Glutamatergic neuron (in vitro differentiated cells): ENCODE measurements around the gene ZBP1. TPM values are rescaled to one million over a fixed set of nuclear protein-coding genes. Genes with fewer than 3 reads are reported as not detected.

Experiments used
- DNase-seq: peaks from one replicate; pipeline ENCODE4 v3.0.0; 2022
- H3K27ac Mint-ChIP-seq: one replicate; pipeline ENCODE4 v1.8.0; 2020; ENCODE audit warnings: mild to moderate bottlenecking, mixed read lengths, inconsistent platforms; ENCODE audit not compliant: unreplicated experiment
- H3K27me3 Mint-ChIP-seq: one replicate; pipeline ENCODE4 v1.8.0; 2020; ENCODE audit warnings: mild to moderate bottlenecking, moderate library complexity, mixed read lengths, inconsistent platforms; ENCODE audit not compliant: unreplicated experiment
- H3K36me3 Mint-ChIP-seq: one replicate; pipeline ENCODE4 v1.8.0; 2020; ENCODE audit warnings: mild to moderate bottlenecking, mixed read lengths, inconsistent platforms; ENCODE audit not compliant: unreplicated experiment
- H3K4me1 Mint-ChIP-seq: one replicate; pipeline ENCODE4 v1.8.0; 2020; ENCODE audit warnings: mild to moderate bottlenecking, low read depth, mixed read lengths, inconsistent platforms; ENCODE audit not compliant: unreplicated experiment
- H3K4me3 Mint-ChIP-seq: one replicate; pipeline ENCODE4 v1.8.0; 2020; ENCODE audit warnings: mild to moderate bottlenecking, mixed read lengths, inconsistent platforms; ENCODE audit not compliant: unreplicated experiment
- H3K9me3 Mint-ChIP-seq: one replicate; pipeline ENCODE4 v1.8.0; 2020; ENCODE audit warnings: mild to moderate bottlenecking, moderate library complexity, mixed read lengths, inconsistent platforms; ENCODE audit not compliant: unreplicated experiment
- total RNA-seq: library from RNA; stranded (reverse); fragmentation: NEBNext Ultra II Directional; extraction: Animal tissue kit (Norgen Biotek cat#: 25700); gene quantifications from one replicate; pipeline ENCODE4 v1.2.1, GENCODE V29; 2021; ENCODE audit not compliant: unreplicated experiment
- TF ChIP-seq, protein P1 (sequence below): fragments of 200-600 bp; sonication (generic); IDR thresholded peaks from one replicate; pipeline ENCODE4 v1.5.0; 2021; ENCODE audit not compliant: partially characterized antibody, unreplicated experiment

Gene ZBP1
- total RNA-seq, 1 donor from 2014 or later = not detected

DNA sequence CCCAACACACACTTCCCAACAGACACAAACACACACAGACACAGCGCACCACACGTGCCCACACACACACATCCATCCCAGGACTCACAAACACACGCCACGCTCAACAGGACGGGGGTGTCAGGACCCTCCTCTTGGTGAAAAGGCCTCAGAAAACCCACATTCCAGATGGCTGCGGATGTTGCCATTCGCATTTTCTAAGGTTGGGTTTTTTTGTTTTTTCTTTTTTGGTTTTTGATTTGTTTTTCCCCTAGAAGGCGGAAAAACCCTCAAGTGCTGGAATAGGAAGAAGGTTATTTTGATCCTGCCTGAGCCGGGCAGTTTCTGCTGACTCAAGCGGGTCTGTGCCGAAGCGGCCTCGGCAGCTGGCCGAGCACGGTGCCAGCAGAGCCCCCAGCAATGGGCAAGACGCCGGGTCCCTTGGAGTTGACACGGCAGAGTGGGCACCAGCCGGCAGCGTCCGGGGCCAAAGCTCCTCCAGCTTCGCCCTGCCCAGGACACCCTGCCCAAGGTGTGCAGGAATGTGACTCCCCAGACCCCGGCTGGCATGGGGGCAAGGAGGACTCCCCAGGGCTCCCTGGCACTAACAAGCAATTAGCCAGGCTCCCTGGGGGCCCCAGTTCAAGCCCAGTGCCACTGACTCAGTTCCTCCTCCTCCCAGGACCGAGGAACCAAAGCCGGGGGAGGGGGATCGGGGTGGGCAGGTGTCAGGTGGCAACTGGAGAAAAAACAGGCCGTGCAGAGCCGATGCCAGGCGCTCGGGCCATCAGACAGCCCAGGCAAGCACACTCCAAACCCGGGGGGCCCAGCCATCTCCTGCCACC lies 40.9 kb upstream of the ZBP1 start:
- Mint-ChIP-seq H3K9me3 (peaks cover 7% of the 10 kb centered on the region), H3K36me3 (no peaks in the 10 kb centered on the region), H3K4me1 (peaks cover 6% of the 10 kb centered on the region), H3K4me3 (no peak overlapping the region), H3K27ac (no peak overlapping the region), H3K27me3 (peaks cover 4% of the 10 kb centered on the region)
- DNase-seq = peak; percentile 7
- TF ChIP-seq, protein P1, sequence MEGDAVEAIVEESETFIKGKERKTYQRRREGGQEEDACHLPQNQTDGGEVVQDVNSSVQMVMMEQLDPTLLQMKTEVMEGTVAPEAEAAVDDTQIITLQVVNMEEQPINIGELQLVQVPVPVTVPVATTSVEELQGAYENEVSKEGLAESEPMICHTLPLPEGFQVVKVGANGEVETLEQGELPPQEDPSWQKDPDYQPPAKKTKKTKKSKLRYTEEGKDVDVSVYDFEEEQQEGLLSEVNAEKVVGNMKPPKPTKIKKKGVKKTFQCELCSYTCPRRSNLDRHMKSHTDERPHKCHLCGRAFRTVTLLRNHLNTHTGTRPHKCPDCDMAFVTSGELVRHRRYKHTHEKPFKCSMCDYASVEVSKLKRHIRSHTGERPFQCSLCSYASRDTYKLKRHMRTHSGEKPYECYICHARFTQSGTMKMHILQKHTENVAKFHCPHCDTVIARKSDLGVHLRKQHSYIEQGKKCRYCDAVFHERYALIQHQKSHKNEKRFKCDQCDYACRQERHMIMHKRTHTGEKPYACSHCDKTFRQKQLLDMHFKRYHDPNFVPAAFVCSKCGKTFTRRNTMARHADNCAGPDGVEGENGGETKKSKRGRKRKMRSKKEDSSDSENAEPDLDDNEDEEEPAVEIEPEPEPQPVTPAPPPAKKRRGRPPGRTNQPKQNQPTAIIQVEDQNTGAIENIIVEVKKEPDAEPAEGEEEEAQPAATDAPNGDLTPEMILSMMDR = no peak

DNA sequence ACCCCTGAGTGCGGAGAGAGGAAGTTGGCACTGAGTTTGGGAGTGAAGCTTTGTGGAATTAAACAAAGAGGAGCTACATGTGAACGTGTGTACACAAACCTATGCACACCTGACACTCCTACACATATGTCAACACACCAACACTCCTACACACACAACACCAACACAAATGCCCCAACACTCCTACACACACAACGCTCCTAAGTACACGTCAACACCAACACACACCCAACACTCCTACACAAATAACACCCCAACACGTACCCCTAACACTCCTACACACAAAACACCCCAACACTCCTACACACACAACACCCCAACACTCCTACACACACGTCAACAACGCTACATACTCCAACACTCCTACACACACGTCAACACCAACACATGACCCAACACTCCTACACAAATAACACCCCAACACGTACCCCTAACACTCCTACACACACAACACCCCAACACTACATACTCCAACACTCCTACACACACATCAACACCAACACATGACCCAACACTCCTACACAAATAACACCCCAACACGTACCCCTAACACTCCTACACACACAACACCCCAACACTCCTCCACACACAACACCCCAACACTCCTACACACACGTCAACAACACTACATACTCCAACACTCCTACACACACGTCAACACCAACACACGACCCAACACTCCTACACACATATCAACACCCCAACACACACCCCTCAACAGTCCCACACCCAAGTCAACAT lies 40.1 kb upstream of the ZBP1 start:
- TF ChIP-seq, protein P1 = no peak
- H3K27ac Mint-ChIP-seq = peak overlapping the region; percentile 44
- H3K4me1 Mint-ChIP-seq = peaks cover 4% of the 10 kb centered on the region
- DNase-seq = no peak
- no peak overlapping the region for H3K4me3 Mint-ChIP-seq
- peaks cover 4% of the 10 kb centered on the region for H3K27me3 Mint-ChIP-seq
- no peaks in the 10 kb centered on the region for H3K36me3 Mint-ChIP-seq
- H3K9me3 Mint-ChIP-seq = peaks cover 7% of the 10 kb centered on the region

DNA sequence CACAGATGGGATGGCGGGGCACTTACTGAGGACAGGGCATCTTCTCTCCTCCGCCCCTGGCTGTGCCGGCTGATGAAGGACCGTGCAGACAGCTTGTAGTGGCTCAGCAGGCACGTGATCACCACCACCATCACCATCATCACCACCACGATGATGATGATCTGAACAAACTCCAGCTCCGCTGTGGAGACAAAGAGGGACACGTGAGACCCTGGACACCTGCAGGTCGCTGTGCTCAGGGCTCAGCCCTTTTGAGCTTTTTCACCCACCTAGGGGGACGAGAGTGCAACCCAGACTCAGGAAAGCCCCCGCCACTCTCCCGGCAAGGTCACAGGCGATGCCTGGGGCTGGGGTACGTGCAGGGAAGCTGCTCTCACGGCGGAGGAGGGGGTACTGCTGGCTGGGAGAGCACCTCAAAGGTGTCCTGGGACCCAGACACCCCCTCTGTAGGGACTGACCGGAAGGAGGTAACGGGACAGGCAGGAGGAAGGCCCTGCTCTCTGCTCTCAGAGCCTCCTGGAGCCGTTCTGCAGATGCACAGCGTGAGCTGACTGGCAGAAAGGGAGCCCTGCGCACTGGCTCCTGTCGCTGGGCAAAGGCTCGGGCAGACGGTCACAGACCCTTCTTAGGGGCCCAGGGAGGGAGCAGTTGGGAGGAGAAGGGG lies 39.4 kb upstream of the ZBP1 start:
- no peak overlapping the region for H3K27ac Mint-ChIP-seq
- H3K9me3 Mint-ChIP-seq = peaks cover 7% of the 10 kb centered on the region
- H3K4me3 Mint-ChIP-seq = no peak overlapping the region
- H3K36me3 Mint-ChIP-seq = no peaks in the 10 kb centered on the region
- peak; percentile 18 for DNase-seq
- peaks cover 4% of the 10 kb centered on the region for H3K27me3 Mint-ChIP-seq
- TF ChIP-seq, protein P1 = no peak
- H3K4me1 Mint-ChIP-seq = peaks cover 4% of the 10 kb centered on the region

DNA sequence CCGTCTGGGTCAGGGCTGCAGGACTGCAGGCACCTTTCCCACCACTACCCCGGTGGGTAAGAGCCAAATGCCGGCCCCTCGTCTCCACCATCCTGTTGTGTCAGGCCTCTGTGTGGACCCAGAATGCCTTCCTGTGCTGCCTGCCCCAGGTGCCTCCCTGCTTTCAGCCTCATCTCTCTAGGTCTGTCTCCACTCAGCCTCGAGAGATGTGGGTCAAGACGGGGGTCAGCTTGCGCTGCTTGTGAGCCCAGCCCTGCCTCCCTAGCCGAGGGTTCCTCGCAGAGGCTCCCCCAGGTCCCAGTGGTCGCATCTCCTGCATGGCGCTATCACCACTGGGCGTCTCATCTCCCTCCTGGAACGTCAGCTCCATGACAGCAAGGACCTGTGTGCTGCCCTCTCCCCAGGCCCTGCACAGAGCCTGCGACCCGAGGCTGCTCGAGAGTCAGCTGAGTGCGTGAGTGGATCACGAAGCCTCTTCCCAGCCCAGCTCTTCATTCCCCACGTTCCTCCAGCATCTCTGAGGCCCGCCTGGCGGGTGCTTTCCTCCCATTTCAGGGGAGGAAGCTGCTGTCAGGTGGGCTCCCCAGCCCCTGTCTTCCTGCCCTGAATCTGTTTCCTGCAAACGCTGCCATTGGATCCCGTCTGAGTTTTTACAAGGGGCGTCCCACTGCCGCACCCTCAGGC lies 38.7 kb upstream of the ZBP1 start:
- no peak overlapping the region for H3K27ac Mint-ChIP-seq
- peaks cover 4% of the 10 kb centered on the region for H3K27me3 Mint-ChIP-seq
- peaks cover 8% of the 10 kb centered on the region for H3K4me1 Mint-ChIP-seq
- TF ChIP-seq, protein P1 = no peak
- H3K9me3 Mint-ChIP-seq = peaks cover 7% of the 10 kb centered on the region
- H3K36me3 Mint-ChIP-seq = no peaks in the 10 kb centered on the region
- H3K4me3 Mint-ChIP-seq = no peak overlapping the region
- DNase-seq = peak; percentile 20
